GM19324 (cell line): ENCODE measurements around the gene GOLGA1.
"Not testable (repeated sequence)": the region's sequence is repeated elsewhere in the genome, so short reads cannot be mapped to it uniquely, and the experiment has no call there.

ENCODE experiments used
- ATAC-seq: cut with Tn5 transposase; IDR thresholded peaks from one replicate; pipeline ENCODE4 v1.9.1; 2021; ENCODE audit warnings: mild to moderate bottlenecking, moderate library complexity; ENCODE audit not compliant: unreplicated experiment, low FRiP score

The GOLGA1 gene

GRCh38 chr9:124841075-124841821, 99.6 kb downstream of the GOLGA1 start:
- ATAC-seq = no peak

DNA sequence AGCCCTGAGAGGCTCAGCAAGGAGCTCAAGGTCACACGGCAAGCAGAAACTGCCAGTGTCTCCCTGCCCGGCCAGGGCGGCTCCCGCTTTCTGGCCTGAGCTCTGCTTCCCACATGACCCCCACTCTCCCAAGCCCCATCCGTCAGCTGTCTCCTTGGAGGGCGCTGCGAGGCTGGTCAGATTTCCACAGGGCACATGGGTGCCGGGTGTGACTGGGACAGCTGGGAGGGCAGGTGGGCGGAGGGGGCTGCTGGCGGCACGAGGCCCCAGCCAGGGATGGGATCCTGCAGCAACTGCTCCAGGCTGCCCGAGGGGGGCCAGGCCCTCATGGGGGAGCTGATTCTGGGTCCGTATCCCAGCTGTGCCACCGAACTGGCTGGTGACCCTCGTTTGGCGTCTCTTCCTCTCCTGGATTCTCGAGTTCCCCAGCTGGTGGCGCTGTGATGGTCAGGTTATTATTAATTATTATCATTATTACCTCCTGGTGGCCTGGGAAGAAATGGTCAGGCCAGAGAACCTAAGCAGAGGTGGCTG, 100.5 kb downstream of the GOLGA1 start:
- ATAC-seq = no peak

DNA sequence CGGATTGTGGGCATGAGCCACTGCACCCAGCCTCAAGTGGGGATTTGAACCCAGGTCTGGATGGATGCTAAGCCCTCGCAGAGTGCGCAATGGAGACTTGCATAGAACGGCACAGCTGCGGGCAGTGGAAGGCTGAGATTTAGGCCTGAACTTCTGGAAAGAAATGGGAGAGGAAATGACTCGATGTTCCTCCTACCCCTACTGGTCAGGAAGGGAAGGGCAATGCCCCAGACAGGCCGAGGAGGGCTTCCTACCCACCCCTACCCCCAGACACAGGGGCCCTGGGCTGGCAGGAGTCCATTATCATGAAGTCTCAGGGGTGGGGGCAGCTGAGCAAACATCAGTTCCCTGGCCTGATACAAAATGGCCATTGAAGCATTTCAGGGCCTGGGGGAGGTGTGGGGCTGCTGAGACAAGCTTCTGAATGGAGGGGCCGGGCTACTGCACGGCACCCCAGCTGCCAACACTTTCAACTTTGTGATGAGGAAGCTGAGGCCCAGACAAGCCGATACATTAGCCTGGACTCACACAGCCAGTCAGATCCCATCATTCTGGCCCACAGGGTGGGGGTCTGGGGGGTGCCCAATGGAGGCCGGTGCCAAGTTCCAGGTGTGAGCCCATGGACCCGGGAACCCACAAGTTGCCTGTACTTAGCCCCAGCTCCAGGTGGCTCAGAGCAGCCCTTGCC, 101.1 kb downstream of the GOLGA1 start:
- ATAC-seq = no peak

DNA sequence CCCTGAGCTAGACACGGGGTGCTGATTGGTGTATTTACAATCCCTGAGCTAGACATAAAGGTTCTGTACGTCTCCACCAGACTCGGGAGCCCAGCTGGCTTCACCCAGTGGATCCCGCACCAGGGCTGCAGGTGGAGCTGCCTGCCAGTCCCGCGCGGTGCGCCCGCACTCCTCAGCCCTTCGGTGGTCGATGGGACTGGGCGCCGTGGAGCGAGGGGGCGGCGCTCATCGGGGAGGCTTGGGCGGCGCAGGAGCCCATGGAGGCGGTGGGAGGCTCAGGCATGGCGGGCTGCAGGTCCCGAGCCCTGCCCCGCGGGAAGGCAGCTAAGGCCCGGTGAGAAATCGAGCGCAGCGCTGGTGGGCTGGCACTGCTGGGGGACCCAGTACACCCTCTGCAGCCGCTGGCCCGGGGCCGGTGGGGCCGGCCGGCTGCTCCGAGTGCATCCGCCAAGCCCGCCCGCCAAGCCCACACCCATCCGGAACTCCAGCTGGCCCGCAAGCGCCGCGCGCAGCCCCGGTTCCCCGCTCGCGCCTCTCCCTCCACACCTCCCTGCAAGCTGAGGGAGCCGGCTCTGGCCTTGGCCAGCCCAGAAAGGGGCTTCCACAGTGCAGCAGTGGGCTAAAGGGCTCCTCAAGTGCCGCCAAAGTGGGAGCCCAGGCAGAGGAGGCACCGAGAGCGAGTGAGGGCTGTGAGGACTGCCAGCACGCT, 102.2 kb downstream of the GOLGA1 start:
- ATAC-seq = not testable (repeated sequence)

GRCh38 chr9:124838132-124838531, 102.8 kb downstream of the GOLGA1 start:
- ATAC-seq = not testable (repeated sequence)

GRCh38 chr9:124835026-124835557, 105.8 kb downstream of the GOLGA1 start:
- no peak for ATAC-seq

- no peak for ATAC-seq
Observed at GRCh38 chr9:124834591-124834990, 106.3 kb downstream of the GOLGA1 start.

DNA sequence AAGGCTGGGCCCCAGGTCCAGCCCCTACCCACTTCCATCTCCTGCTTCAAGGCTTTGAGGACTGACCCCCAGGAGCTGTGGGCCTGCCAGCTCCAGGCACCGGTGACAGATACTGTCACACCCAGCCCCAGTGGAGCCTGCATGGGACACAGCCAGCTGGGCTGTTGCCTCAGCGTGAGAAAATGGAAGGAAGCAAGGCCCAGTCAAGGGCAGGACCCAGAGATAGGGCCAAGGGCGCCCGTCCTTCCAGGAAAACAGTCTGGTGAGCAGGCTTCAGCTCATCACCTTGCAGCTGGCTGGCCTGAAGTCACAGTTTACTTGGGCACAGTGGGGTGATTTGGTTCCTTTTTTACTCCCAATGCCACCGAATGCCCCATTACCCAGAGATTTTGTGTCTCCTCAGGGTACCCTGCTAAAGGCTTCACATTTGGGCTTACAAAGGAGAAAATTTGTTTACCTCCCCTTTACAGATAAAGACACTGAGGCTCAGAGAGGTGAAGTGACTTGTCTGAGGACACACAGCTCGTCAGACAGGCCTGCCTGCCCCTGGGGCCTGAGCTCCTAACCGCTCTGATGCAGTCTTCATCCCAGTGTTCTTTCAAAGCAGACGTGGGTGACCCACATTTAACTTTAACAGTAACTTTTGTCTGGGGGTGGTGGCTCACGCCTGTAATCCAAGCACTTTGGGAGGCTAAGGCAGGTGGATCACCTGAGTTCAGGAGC, 109.1 kb downstream of the GOLGA1 start:
- ATAC-seq = no peak

DNA sequence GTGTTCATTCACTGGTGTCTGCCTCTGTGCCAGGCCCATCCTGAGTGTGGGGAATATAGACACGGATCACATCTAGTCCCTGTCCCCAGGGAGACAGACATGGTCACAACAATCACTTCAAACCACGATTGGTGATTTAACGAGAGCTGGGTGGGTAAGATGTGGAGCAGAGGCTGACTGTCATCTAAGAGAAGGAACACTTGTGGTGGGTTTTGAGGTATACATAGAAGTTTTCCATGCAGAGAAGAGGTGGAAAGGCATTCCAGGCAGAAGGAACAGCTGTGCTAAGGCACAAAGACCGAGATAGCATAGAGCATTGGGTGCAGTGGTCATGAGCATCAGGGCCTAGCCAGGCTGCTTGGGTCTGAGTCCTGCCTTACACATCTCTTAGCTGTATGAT, 110.3 kb downstream of the GOLGA1 start:
- no peak for ATAC-seq

DNA sequence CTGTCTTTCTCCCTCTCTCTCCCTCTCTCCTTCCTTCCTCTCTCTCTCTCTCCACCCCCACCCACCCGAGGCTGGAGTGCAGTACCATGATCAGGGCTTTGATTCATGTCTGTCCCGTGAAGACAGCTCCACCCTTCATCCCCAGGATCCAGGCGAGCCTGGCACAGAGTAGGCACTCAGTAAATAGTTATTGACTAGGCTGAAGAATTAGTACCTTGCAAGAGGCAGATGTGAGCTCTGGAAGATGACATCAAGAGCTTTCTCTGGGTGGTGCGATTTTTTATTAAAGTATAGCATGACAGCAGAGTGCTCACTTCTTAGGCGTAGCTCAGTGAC, 111.6 kb downstream of the GOLGA1 start:
- no peak for ATAC-seq

GRCh38 chr9:124828489-124829333, 112.2 kb downstream of the GOLGA1 start:
- no peak for ATAC-seq
